Activated gamma-delta T cell treated with anti-CD3 and anti-CD28 coated beads, Interleukin-2, amount 50 U/mL, for 16 hours (primary cell): ENCODE data around the gene MIEF1.

Experiments
- DNase-seq: peaks from one replicate; pipeline ENCODE4 v3.0.0-alpha.2; 2020; ENCODE audit warnings: low read depth

MIEF1 gene

GRCh38 chr22:39470451-39471291, 31.4 kb upstream of the MIEF1 start:
- no peak for DNase-seq

- DNase-seq, result no peak
Observed at GRCh38 chr22:39471381-39472141, 30.5 kb upstream of the MIEF1 start.

GRCh38 chr22:39472570-39473556, 29.2 kb upstream of the MIEF1 start:
- DNase-seq, result no peak

GRCh38 chr22:39473851-39474250, 28.2 kb upstream of the MIEF1 start:
- DNase-seq, result no peak

- DNase-seq, result no peak
Observed at GRCh38 chr22:39474351-39475111, 27.6 kb upstream of the MIEF1 start.

DNA sequence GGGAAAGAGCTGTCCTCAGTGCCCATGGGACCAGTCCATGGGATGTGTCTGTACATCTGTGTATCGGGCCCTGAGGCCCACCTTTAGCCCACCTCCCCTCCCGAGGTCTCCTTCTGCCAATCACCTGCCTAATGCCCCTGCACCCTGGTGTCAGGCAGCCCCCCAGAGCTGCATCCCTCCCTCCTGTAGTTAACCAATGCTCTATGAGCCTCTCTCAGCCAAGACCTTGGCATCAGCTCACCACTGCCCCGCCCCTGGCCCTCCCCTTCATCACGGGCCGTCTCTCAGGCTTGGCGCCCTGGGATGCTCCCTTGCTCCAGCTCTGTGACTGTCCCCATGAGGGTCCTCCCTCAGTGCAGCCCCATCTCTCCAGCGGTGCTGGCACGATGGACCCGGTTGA, 26.8 kb upstream of the MIEF1 start:
- DNase-seq, result no peak

- no peak for DNase-seq
Observed at GRCh38 chr22:39475902-39476301, 26.2 kb upstream of the MIEF1 start.

DNA sequence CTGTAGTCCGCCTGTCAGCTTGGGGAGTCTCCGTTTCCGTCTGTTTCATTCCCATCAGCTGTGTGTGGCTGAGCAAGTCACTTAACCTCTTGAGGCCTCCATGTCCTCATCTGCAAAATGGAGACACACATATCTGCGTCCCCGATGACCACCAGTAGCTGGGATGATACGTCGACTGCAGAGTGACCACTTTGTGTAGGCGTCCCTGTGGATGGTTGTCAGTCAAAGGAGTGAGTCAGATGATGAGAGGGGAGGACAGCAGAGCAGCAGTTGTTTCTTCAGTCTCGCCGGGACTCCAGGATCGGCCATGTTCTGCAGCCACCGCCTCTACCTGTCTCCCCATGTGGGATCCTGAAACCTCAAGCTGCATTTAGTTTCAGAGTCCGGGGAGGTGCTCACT, 25.4 kb upstream of the MIEF1 start:
- DNase-seq, result no peak

- no peak for DNase-seq
Observed at GRCh38 chr22:39477542-39477941, 24.5 kb upstream of the MIEF1 start.

DNA sequence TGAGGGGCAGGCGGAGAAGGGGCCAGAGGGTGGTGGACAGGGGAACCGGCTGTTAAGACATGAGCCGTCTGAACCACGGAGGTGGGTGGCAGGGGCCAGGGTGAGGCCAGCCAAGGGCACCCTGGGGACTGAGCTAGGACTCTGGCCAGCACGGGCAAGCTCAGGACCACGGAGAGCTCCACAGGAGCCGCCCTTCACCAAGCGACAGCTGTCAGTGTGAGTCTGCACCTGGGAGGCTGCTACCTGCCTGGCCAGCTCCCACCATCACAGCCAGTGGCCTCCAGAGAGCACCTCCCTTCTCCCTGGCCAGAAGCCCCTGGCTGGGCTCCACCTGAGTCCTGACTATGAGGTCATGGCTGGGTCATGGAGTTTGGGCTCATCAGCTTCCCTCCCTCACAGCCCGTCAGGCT, 23.6 kb upstream of the MIEF1 start:
- no peak for DNase-seq

DNA sequence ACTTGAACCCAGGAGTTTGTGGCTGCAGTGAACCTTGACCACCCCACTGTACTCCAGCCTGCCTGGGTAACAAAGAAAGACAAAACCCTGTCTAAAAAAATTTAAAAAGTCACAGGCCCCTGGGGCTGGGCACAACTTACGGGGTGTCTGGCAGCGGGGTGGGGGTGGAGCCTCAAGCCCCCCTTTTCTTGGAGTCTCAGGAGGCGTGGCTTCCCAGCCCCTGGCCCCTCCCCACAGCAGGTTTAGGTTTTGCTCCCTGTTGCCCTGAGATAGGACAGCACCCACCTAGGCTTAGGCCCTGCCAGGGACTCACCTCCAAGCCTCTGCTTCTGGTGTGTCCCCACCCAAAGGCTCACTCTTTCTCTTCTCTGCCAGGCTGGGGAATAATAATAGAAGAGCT, 22.8 kb upstream of the MIEF1 start:
- no peak for DNase-seq

GRCh38 chr22:39480557-39480956, 21.5 kb upstream of the MIEF1 start:
- DNase-seq, result no peak

- DNase-seq, result no peak
Observed at GRCh38 chr22:39481054-39481453, 21.0 kb upstream of the MIEF1 start.

DNA sequence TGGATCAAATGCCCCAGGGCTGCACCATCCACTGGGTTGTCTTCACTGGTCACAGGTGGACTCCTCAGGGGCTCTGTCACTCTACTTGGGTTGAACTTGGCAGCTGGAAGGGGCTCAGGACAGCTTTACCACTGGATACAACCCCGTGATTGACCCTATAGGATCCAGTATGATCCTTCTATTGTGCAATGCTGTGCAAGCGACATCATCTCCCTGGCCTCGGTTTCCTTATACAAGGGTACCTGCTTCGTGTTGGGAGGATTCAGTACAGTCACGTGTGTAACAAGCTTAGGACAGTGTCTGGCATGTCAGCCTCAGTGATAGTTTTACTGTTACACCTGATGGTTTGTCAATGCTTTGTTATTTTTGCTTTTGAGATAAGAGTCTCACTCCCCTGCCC, 20.5 kb upstream of the MIEF1 start:
- no peak for DNase-seq

- DNase-seq, result no peak
Observed at GRCh38 chr22:39482768-39483167, 19.3 kb upstream of the MIEF1 start.

GRCh38 chr22:39486951-39487825, 14.9 kb upstream of the MIEF1 start:
- DNase-seq, result no peak

- DNase-seq, result no peak
Observed at GRCh38 chr22:39487826-39488520, 14.1 kb upstream of the MIEF1 start.

DNA sequence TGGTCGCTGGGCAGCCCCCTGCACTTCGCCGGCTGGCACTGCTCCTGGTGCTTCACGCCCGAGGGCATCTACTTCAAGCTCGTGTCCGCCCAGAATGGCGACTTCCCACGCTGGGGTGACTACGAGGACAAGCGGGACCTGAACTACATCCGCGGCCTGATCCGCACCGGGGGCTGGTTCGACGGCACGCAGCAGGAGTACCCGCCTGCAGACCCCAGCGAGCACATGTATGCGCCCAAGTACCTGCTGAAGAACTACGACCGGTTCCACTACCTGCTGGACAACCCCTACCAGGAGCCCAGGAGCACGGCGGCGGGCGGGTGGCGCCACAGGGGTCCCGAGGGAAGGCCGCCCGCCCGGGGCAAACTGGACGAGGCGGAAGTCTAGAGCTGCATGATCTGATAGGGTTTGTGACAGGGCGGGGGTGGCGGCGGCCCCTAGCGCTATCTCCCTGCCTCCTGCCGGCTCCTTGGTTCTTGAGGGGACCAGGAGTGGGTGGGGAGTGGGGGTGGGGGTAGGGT, 13.5 kb upstream of the MIEF1 start:
- no peak for DNase-seq
